Thyroid gland (tissue), 4 donors: ENCODE results near the gene ST6GALNAC5.

Experiments used
- CTCF ChIP-seq, 6 experiments: fragments of 200-600 bp in 3 of 6; fragments of 450-650 bp in 3 of 6; sonication (generic) in 3 of 6; IDR thresholded peaks; one replicate each; pipeline ENCODE4 v1.5.1; 2016 to 2019; ENCODE audit warnings: antibody characterized with exemption in 6 of 6, mild to moderate bottlenecking in 2 of 6, inconsistent platforms in 1 of 6, moderate library complexity in 1 of 6
- POLR2A ChIP-seq, 2 donors: fragments of 450-650 bp; IDR thresholded peaks; one replicate each; pipeline ENCODE4 v1.6.1; 2017; ENCODE audit warnings: antibody characterized with exemption in 2 of 2, mild to moderate bottlenecking in 2 of 2, moderate library complexity in 1 of 2

DNA sequence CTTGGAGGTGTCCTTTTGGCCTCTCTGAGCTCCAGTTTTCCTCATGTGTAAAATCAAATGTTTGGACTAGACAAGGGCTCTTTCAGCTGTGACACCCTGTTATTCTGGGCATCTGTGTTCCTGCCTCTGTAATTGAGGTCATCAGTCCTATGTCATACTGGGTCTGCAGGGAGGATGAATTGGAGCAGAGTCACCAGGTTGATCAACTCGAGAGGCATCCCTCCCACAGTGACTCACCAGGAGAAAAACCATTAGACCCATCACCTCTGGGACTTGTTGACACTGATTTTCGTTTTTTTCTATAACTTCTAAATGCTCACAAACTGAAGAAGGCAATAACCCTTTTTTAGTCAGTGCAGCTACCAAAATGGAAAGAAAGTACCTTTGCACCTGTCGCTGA lies 82.2 kb downstream of the ST6GALNAC5 start:
- TF ChIP-seq CTCF (IDR thresholded peaks at IDR 0.05) (no peak), POLR2A (IDR thresholded peaks at IDR 0.05) (no peak)
